ENCODE results near the gene ABHD2. TPM values are rescaled to one million over a fixed set of nuclear protein-coding genes. Genes with fewer than 3 reads are reported as not detected.
A peak's percentile ranks its signal among the peaks of the same experiment; 100 is the strongest.

ABHD2 gene
- total RNA-seq, 1 donor from 2014 or later: 61.1 TPM

DNA sequence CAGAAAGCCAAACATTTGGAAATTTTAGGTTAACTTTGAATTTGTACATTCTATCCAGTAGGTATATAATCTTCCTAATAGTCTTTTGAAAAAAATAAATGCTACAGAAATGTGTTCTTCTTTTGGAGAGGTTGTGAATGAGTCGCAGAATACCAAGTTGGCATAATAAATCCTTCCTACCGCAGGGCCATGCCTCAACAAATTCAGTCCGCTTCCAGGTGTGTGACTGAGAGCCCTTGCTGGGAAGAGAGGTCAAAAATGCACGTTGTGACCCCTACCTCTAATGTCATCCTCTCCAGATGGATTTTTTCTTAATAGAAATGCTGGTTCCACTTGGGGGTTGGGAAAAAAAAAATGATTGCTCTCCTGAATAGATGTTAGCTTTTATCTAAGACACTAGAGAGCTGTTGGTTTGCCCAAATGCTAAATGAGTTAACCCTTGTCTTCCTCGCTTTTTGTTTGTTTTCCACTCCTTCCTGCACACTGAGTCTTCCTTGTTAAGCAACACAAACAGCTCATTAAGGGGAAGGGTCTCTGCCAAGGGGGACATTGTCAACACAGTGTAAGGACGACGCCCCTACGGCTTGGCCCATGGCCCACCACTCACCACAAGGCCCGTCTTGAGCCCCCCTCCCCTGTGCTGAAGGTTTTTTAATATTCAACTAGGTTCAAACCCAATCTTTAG, 99.2 kb downstream of the ABHD2 start:
- no peak for DNase-seq (ENCODE audit: low read depth)

DNA sequence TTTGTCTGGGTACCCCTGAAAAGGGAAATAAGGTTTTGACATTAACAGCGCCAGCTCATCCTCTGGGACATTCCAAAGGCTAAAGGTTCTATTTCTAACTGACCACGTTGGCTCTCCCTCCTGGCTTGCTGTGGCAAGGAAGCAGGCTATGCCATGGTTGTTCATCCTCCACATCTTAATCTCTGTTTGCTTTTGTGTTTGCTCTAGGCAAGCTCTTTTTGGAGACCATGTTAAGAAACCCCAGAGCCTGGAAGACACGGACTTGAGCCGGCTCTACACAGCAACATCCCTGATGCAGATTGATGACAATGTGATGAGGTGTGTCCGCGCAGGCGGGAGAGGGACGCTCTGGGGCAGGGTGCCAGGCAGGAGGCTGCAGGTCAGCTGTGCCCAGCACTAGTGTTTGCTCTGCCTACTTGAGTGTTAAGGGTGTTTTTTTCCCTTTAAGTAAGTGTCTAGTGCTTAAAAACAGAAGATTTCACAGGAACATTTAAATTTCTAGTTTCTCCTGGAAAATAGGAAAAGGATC, 99.8 kb downstream of the ABHD2 start:
- no peak for DNase-seq (ENCODE audit: low read depth)

DNA sequence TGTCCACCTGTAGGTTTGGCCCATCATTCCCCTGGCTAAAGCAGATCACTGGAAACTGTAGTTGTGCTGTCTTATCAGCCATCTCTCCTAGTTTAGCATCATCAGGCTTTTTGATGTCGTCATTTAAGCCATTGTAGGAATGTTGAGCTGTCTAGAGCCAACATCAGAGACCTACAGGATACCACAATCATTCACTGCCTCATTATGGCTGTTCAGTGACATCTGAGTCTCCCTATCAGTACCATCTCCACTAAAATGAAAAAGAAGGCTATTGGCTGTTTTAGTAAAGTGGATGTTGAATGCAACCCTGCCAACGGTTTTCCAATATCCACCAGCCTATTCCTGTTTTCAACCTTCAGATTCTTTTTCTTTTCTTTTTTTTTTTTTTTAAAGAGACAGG, 103.9 kb downstream of the ABHD2 start:
- DNase-seq (ENCODE audit: low read depth): no peak

DNA sequence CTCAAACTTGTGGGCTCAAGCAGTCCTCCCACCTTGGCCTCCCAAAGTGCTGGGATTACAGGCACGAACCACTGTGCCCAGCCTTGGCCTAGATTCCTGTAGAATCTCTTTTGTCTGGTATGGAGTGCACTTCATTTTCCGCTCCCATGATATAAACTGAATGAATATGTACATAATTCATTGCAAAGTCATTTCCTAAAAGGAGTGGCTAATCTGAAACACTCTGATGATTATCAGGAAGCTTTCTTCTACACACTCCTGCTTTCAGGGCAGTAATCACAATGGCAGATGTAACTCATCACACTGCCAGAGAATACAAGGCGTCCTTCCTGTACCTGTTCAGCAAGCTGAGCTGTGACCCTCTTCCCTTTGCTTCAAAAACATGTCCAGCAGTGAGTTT, 104.5 kb downstream of the ABHD2 start:
- DNase-seq (ENCODE audit: low read depth): no peak

DNA sequence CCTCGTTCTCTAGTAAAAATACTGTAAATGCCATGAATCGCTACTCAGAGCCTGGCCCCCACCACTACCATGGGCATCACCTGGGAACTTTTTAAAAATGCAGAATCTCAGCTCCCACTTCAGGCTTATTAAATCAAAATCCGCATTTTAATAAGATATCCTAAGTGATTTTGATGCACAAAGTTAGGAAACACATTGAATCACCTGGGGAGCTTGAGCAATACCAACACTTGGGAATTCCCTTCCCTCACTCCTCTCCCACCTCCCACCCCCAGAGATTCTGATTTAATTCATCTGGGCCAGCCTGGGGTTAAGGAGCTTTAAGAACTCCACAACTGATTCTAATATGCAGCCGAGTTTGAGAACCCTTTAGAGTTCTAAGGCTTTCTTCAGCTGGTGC, 106.4 kb downstream of the ABHD2 start:
- DNase-seq (ENCODE audit: low read depth): no peak

DNA sequence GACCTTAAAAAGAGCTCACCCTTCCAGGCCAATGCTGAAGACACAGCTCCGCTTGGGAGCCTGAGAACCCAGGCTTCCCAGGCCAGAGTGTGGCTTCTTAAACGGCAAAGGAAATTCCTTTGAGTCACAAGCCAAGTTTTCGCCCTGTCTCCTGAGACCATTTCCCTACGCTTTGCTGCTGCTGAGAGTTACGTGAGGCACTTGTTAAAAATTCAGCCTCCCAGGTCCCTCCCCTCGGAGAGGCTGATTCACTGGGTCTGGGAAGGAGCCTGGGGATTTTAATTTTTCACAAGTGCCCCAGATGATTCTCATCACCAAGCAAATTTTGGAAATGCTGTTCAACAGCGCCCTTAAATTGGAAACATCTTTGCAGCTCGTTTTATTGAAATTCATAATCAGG, 107.6 kb downstream of the ABHD2 start:
- no peak for DNase-seq (ENCODE audit: low read depth)

DNA sequence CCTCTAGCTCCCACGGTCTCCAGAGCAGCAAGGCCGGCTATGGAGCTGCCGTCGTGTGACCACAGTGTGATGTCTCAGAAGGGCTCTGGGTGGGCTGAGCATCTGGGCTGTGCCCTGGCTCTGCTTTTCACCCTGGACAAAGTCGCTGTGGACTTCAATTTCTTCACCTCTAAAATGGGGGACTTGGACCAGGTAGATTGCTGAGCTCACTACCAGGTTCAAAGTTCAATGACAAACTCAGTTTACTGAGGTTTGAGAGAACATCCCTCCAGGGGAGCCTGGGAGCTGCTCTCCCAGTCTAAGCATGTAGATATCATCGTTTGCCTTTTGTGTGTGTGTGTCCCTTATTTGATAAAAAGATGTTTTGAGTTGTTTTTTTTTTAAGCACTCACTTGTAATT, 108.0 kb downstream of the ABHD2 start:
- no peak for DNase-seq (ENCODE audit: low read depth)

DNA sequence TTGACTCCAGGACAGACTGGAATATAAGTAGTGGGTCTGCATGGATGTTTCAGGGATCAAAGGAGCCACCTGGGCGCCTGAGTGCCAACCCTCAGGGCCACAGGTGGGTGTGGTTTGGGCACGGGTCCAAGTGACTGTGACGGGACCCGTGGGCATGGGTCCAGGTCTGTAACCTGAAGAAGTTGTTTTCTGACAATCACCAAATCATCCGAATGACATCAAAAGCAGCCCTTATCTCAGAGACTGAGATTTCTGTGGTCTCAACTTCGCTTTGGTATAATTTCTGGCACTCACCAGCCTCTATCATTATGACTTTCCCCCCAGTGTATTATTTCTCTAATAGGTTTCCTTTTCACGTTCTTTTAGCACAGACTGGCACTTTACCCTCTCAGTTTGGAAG, 108.7 kb downstream of the ABHD2 start:
- no peak for DNase-seq (ENCODE audit: low read depth)

DNA sequence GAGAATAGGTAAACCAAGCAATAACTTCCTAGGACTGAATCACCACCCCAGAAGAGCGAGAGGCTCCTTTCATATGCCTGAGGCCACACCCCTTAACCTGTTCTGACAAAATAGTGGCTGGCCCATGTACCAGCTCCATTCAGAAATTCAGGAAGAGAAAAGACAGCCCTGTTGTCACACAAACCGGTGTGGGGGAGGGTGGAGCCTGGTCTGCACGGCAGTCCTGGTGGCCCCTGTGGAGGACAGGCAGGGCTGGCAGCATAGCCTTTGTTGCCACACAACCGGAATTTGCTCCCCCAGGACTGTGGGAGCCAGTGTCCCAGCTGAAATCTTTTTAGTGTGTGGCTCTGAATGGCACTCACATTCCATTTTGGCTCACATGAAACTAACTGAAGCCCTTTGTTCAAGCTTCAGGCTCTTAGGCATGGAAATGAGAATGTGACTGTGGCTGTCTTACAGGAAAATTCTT, 109.3 kb downstream of the ABHD2 start:
- peak; percentile 44 for DNase-seq (ENCODE audit: low read depth)

DNA sequence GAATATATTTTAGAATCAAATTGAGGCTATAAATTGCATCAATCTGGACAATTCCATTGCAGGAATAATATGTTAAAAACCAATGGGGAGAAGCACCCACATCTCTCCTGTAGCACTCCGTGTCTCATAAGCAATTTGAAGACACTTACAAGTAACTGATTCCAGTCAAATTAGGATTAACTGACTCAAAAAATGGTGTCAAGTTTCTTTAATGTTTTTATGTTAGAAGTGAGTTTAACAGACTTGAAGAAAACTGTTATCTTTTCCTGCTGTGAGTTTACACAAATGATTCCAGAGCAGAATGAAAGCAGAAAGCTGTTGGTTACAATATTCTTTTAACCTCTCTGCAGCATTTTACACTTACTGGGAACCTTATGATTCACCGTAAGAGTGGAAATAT, 109.9 kb downstream of the ABHD2 start:
- no peak for DNase-seq (ENCODE audit: low read depth)

DNA sequence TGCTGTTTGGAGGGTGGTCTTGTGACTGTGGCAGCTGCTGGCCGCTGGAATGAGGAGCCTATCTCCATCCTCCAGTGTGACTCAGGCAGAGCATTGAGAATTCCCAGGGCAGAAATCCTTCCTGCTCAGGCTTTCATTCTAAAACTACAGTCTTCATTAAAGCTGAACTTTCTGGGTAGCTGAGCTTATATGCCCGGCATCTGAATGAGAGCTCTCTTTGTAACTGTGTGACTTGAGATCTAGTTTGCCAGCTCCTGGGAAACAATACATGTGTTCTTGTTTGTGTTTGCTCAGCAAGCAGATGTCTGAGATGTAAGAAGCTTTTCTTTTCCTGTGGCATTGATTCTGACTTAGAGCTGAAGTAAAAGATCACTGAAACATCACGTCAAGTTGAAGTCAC, 110.7 kb downstream of the ABHD2 start:
- no peak for DNase-seq (ENCODE audit: low read depth)

DNA sequence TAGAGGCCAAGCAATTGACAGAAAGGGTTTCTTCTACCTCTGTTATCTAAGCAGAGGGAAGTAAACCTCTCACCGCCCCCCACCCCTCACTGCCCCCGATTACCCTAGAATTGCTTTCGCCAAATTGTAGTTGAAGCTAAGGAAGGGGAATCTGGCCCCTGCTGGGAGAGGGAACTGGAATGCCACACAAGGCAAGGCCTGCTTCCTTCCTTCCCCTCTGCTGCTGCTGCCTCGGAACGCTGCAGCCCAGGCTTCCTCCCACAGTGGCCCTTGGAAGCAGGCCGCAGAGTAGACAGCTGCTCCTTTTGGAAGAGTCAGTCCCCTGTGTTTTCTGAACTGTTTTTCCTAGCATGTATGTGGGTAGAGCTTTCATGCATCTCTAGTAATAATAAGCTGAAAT, 111.5 kb downstream of the ABHD2 start:
- no peak for DNase-seq (ENCODE audit: low read depth)

DNA sequence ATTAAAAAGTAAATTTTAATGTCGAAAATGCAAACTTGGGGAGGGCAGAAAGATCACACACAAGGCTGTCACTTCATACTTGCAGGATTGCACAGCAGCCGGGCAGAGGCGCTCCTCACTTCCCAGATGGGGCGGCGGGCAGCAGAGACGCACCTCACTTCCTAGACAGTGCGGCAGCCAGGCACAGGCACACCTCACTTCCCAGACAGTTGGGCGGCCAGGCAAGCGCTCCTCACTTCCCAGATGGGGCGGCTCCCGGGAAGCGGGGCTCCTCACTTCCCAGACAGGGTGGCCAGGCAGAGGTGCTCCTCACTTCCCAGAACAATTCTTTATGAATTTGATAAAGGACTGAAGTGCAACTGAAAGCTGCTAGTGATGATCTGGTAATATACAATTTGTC, 111.9 kb downstream of the ABHD2 start:
- no peak for DNase-seq (ENCODE audit: low read depth)

DNA sequence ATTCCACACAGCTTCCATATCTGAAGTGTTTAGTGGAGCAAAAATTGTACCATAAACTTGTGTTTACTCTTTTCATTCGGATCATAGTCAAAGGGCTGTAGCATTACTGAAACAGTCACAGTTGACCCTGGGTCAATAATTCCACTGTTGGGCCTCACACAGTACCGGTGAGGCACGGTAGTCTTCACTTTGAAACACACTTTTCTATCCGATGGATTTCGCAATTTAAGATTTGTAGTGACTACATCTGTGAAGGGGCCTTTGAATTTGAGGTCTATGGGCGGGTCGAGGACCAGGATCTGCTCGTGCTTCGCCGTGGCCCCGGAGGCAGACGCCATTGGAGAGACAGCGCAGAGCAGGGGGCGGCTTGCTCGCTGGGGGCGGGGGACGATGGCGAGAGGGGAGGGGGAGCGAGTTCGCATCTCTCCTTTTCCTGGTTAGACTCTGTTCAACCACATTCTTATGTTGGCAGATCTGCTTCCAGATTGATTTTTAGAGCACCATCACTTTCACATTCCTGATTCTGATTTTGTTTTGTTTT, 113.3 kb downstream of the ABHD2 start:
- DNase-seq (ENCODE audit: low read depth): no peak

DNA sequence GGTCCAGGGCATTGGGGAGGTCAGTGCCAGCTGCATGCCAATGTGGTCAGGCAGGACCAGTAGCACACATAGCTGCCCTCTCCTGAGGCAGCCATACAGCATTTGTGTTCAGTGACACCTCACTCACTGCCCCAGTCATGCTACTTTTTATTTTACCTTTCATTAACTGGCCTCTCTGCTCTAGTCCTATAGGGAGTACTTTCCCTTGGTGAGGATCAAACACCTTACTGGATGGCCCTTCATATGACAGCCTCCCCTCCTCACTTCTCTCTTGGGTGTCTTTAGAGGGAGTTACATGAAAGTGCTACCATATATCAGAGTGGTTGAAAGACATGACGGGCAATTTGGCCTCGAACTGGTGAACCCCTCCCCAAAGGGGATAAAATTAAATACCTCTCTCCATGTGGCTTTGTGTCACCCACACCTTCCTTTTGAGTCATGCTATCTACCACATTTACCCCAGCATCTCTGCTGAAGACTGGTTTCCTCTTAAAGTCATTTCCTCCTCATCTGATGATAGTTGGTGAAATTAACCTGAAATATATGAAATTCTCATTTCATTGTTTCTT, 115.5 kb downstream of the ABHD2 start:
- DNase-seq (ENCODE audit: low read depth): no peak

DNA sequence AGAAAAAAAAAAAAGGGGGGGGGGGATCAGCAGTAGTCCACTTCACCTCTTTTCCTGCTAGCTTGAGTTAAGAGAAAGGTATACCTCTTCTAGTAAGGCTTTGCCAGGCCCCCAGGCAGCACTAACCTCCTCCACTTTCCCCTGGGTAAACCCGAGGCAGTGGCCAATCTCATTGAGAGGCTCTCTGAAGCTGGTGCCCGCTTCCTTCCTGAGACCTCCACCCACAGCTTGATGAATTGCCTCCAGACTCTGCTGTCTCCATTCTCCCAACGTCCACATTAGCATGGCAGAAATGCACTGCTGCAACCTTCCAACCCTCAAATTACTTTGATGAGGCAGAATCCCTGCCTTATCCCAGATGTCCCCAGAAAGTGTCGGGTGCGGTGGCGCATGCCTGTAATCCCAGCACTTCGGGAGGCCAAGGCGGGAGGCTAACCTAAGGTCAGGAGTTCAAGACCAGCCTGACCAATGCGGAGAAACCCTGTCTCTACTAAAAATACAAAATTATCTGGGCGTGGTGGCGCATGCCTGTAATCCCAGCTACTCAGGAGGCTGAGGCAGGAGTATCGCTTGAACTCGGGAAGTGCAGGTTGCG, 117.8 kb downstream of the ABHD2 start:
- no peak for DNase-seq (ENCODE audit: low read depth)

DNA sequence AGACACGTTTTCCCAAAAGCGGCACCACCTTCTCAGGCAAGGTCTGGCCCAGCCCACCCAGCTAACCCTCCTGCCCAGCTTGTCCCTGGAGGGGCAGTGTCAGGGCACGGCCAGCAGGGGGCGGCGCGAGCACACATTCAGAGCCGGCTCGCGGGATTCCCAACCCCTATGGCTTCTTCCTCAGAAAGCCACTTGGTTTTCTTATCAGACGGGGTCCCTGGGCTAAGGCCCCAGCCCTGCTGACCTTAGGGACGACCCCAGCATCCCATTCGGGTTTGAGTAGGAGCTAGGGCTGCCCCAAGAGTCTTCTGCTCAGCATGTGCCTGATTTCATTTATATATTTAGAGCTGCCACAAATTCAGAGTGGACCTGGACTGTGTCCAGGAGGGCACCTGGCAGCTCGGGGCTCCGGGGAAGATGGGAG, 118.7 kb downstream of the ABHD2 start:
- DNase-seq (ENCODE audit: low read depth): peak; percentile 68

DNA sequence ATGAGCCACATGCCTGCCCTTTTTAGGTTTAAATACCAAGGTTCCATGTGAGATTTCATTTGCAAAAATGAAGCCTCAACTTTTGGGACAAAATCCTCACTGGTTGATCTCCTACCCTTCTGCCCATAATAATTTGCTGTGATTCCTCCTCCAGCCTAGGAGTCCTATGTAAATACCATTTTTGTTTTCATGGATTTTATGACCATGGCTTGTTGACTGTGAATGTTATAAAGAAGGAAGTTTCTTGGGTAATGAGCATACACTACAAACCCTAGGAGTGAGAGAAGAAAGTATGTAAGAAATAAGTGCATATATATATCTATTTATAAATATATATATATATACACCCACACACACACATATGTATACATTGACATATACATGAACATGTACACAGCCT, 120.0 kb downstream of the ABHD2 start:
- DNase-seq (ENCODE audit: low read depth): no peak

DNA sequence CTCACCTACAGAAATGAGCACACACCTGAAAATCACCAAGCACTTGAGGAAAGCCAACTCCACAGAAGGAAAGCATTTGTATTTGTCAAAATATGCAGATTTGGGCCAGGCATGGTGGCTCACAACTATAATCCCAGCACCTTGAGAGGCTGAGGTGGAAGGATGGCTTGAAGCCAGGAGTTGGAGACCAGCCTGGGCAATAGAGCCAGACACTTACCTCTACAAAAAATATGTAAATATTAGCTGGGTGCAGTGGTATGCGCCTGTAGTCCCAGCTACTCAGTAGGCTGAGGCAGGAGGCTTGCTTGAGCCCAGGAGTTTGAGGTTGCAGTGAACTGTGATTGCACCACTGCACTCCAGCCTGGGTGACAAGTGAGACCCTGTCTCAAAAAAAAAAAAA, 120.8 kb downstream of the ABHD2 start:
- no peak for DNase-seq (ENCODE audit: low read depth)

DNA sequence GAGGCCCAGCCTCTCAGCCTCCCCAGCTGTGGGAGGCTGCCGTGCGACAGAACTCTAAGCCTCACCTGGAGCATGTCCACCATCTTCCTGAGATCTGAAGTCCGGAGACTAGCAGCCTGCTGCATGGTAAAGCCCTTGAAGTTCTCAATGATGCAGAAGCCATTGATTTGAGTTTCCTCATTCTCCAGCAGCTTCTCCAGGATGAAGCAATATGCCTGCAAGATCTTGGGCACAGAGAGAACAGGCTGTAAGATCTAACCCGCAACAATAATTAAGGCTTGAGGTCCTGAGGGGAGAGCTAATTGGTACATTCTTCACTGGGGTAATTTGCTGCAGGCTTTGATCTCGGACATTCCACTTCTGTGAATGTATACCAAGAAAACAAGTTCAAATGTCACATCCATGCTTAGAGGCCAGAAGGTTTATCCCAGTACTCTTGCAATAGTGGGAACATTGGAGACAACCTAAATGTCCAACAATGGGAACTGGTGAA, 123.5 kb downstream of the ABHD2 start:
- no peak for DNase-seq (ENCODE audit: low read depth)

DNA sequence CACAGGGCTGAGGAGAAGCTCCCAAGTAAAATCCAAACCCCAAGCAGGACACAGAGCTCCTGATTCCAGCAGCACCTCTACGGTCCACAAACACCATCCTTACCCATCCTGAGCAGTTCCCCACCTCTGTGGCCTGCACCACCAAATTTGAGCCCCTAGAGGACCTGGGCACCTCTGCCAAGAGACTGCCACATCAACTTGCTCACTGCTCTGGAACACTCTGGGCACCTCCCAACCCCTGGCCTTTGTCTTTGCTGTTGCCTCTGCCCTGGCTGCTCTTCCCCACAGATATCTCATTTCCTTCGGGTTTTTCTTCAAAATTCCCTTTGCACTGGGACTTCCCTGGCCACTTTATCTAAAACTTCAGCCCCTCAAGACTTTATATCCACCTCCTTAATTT, 127.4 kb downstream of the ABHD2 start:
- no peak for DNase-seq (ENCODE audit: low read depth)

DNA sequence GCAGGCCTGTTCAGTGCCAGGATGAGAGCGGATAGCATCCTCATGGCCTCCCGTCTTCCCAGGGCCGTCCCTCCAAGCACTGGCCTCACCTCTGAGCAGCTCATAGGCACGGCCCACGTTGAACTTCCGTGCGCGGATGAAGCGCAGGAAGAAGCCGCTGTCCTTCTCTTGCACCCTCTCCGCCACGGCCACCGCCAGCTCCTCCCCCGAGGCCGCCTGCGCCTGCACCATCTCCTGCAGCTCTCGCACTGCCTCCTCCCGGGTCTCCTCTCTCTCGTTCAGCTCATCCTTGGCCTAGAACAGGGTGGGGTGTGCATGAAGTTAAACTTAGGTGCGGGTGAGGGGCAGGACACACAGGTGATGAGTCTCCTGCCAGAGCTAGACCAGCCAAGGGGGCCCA, 128.8 kb downstream of the ABHD2 start:
- no peak for DNase-seq (ENCODE audit: low read depth)

Measured in myocyte (in vitro differentiated cells).